Adrenal gland (tissue), 5 donors: ENCODE data around the gene QPCT.

ENCODE experiments used
- POLR2A ChIP-seq, 2 donors: fragments of 450-650 bp; IDR thresholded peaks; one replicate each; pipeline ENCODE4 v1.6.1; 2017; ENCODE audit warnings: antibody characterized with exemption in 2 of 2, mild to moderate bottlenecking in 2 of 2, moderate library complexity in 1 of 2
- TF ChIP-seq, protein P1 (sequence below), 6 experiments: fragments of 450-650 bp in 4 of 6; fragments of 200-600 bp in 2 of 6; sonication (generic) in 1 of 6; IDR thresholded peaks; 1 replicate in 5 of 6; 2 replicates in 1 of 6; pipeline versions ENCODE4 v1.5.1 to v1.8.0; 2016 to 2021; ENCODE audit warnings: antibody characterized with exemption in 6 of 6, mild to moderate bottlenecking in 2 of 6, moderate library complexity in 1 of 6
- donor health status: DM: no; HTN: no; CAD: no.

- TF ChIP-seq, protein P1, sequence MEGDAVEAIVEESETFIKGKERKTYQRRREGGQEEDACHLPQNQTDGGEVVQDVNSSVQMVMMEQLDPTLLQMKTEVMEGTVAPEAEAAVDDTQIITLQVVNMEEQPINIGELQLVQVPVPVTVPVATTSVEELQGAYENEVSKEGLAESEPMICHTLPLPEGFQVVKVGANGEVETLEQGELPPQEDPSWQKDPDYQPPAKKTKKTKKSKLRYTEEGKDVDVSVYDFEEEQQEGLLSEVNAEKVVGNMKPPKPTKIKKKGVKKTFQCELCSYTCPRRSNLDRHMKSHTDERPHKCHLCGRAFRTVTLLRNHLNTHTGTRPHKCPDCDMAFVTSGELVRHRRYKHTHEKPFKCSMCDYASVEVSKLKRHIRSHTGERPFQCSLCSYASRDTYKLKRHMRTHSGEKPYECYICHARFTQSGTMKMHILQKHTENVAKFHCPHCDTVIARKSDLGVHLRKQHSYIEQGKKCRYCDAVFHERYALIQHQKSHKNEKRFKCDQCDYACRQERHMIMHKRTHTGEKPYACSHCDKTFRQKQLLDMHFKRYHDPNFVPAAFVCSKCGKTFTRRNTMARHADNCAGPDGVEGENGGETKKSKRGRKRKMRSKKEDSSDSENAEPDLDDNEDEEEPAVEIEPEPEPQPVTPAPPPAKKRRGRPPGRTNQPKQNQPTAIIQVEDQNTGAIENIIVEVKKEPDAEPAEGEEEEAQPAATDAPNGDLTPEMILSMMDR (IDR thresholded peaks at IDR 0.05), result no peak
- no peak for TF ChIP-seq POLR2A (IDR thresholded peaks at IDR 0.05)
Observed at GRCh38 chr2:37422816-37423215, 78.4 kb downstream of the QPCT start.
